ENCODE measurements around the gene CACNA1A. TPM values are rescaled to one million over a fixed set of nuclear protein-coding genes. Genes with fewer than 3 reads are reported as not detected.

Gene CACNA1A
- total RNA-seq, 2 experiments from 2014 or later = 0.19 to 0.78 TPM

DNA sequence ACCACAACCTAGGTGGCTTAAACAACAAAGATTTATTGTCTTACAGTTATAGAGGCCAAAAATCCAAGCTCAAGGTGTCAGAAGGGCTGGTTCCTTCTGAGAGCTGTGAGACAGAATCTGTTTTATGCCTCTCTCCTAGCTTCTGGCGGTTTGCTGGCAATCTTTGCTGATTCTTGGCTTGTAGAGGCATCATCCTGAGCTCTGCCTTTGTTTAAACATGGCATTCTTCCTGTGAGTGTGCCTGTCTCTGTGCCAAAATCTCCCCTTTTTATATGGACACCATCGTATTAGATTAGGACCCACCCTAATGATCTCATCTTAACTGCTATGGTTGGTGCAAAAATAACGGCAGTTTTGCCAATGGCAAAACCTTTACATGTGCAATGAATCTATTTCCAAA lies 169.1 kb downstream of the CACNA1A start:
- Histone ChIP-seq H3K79me2 (ENCODE audit: insufficient read depth, low read depth, low read length) (no peaks in the 10 kb centered on the region), H3K4me1 (ENCODE audit: insufficient read depth, low read length, poor library complexity, severe bottlenecking) (no peaks in the 10 kb centered on the region), H3K4me3 (ENCODE audit: low read depth, low read length, poor library complexity, severe bottlenecking) (no peak overlapping the region), H3K27ac (ENCODE audit: low read depth, low read length, poor library complexity, severe bottlenecking) (no peak overlapping the region), H2AFZ (ENCODE audit: low read length) (no peak overlapping the region), H3K4me2 (ENCODE audit: low read length) (no peak overlapping the region), H3K9me2 (ENCODE audit: insufficient read depth, low read length) (no peaks in the 10 kb centered on the region), H3K36me3 (ENCODE audit: insufficient read depth, low read length) (no peaks in the 10 kb centered on the region), H4K20me1 (ENCODE audit: insufficient read depth, low read length) (no peaks in the 10 kb centered on the region), H3K9me3 (ENCODE audit: low read length) (no peaks in the 10 kb centered on the region)
- ChIA-PET POLR2A (no interaction called here), CTCF (ENCODE audit: unreplicated experiment) (no interaction called here)
- TF ChIP-seq, protein P1, sequence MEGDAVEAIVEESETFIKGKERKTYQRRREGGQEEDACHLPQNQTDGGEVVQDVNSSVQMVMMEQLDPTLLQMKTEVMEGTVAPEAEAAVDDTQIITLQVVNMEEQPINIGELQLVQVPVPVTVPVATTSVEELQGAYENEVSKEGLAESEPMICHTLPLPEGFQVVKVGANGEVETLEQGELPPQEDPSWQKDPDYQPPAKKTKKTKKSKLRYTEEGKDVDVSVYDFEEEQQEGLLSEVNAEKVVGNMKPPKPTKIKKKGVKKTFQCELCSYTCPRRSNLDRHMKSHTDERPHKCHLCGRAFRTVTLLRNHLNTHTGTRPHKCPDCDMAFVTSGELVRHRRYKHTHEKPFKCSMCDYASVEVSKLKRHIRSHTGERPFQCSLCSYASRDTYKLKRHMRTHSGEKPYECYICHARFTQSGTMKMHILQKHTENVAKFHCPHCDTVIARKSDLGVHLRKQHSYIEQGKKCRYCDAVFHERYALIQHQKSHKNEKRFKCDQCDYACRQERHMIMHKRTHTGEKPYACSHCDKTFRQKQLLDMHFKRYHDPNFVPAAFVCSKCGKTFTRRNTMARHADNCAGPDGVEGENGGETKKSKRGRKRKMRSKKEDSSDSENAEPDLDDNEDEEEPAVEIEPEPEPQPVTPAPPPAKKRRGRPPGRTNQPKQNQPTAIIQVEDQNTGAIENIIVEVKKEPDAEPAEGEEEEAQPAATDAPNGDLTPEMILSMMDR (conservative IDR thresholded peaks at IDR 0.05; ENCODE audit: low read length) = no peak
- BruUV-seq (replicated peaks) = no TSS peak
- no peak for DNase-seq (ENCODE audit: low spot score)
- intact Hi-C loops (cut with micrococcal nuclease; ENCODE audit: unreplicated experiment) = no loop called here

DNA sequence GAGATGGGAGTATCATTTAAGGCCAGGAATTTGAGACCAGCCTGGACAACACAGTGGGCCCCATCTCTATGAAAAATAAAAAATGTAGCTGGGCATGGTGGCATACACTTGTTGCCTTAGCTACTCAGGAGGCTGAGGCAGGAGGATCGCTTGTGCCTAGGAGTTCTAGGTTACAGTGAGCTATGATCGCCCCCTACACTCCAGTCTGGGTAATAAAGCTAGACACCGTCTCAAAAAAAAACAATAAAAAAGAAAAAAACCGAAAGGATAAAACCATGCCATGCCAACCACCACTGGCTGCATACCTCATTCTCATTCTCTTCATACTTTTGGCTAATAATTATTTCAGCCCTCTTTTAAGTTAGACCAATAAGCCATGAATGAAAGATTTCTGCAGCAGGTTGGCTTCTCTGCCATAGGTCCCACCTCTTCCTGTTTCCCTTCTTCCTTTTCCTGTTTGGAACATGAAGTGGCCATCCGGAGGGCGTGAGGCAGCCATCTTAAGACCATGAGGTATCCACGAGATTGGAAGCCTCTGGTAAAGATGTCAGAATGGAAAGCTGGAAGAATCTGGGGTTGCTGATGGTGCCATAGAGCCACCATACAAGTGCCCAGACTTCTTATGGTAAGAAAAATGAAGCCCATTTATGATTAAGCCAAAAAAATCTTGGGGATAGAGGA lies 171.3 kb downstream of the CACNA1A start:
- Histone ChIP-seq H3K9me3 (ENCODE audit: low read length) (no peaks in the 10 kb centered on the region), H3K79me2 (ENCODE audit: insufficient read depth, low read depth, low read length) (no peaks in the 10 kb centered on the region), H3K9me2 (ENCODE audit: insufficient read depth, low read length) (no peaks in the 10 kb centered on the region), H3K27ac (ENCODE audit: low read depth, low read length, poor library complexity, severe bottlenecking) (no peak overlapping the region), H3K4me3 (ENCODE audit: low read depth, low read length, poor library complexity, severe bottlenecking) (no peak overlapping the region), H3K36me3 (ENCODE audit: insufficient read depth, low read length) (no peaks in the 10 kb centered on the region), H2AFZ (ENCODE audit: low read length) (peak overlapping the region; percentile 81), H3K4me2 (ENCODE audit: low read length) (no peak overlapping the region), H4K20me1 (ENCODE audit: insufficient read depth, low read length) (no peaks in the 10 kb centered on the region), H3K4me1 (ENCODE audit: insufficient read depth, low read length, poor library complexity, severe bottlenecking) (no peaks in the 10 kb centered on the region)
- TF ChIP-seq, protein P1 (conservative IDR thresholded peaks at IDR 0.05; ENCODE audit: low read length) = peak; percentile 57
- TF ChIP-seq EZH2phosphoT487 (IDR thresholded peaks at IDR 0.05; ENCODE audit: borderline replicate concordance, low read depth, low read length) = no peak
- POLR2A ChIA-PET = interaction anchor here (0.6 kb wide), 1 partner anchor 1670 kb away, joined by 4 read pairs; no protein-coding TSS in a partner anchor
- intact Hi-C loops (cut with micrococcal nuclease; ENCODE audit: unreplicated experiment) = no loop called here
- no TSS peak for BruUV-seq (replicated peaks)
- CTCF ChIA-PET (ENCODE audit: unreplicated experiment) = no interaction called here
- peak; percentile 1 for DNase-seq (ENCODE audit: low spot score)

DNA sequence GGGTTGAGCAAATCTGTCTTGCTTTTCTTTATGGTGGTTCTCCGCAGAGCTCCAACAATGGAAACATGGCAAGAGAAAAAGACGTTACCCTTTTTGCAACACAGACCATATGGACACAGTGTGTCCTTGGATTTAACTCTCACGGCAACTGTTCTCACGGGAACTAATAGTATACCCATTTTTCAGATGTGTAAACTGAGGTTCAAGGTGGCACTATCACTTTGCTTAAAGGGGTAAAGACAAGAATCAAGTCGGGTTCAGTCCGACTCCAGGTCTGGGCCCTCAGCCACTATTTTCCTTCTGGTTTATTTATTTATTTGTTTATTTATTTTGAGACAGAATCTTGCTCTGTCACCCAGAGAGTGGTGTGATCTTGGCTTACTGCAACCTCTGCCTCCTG lies 176.0 kb downstream of the CACNA1A start:
- DNase-seq (ENCODE audit: low spot score) = no peak
- no peaks in the 10 kb centered on the region for H4K20me1 ChIP-seq (ENCODE audit: insufficient read depth, low read length)
- BruUV-seq (replicated peaks) = no TSS peak
- POLR2A ChIA-PET = no interaction called here
- no peaks in the 10 kb centered on the region for H3K9me3 ChIP-seq (ENCODE audit: low read length)
- no peaks in the 10 kb centered on the region for H3K79me2 ChIP-seq (ENCODE audit: insufficient read depth, low read depth, low read length)
- intact Hi-C loops (cut with micrococcal nuclease; ENCODE audit: unreplicated experiment) = no loop called here
- H3K27ac ChIP-seq (ENCODE audit: low read depth, low read length, poor library complexity, severe bottlenecking) = no peak overlapping the region
- H2AFZ ChIP-seq (ENCODE audit: low read length) = no peak overlapping the region
- TF ChIP-seq, protein P1 (conservative IDR thresholded peaks at IDR 0.05; ENCODE audit: low read length) = no peak
- no peak for TF ChIP-seq EZH2phosphoT487 (IDR thresholded peaks at IDR 0.05; ENCODE audit: borderline replicate concordance, low read depth, low read length)
- no peaks in the 10 kb centered on the region for H3K4me1 ChIP-seq (ENCODE audit: insufficient read depth, low read length, poor library complexity, severe bottlenecking)
- H3K4me2 ChIP-seq (ENCODE audit: low read length) = no peak overlapping the region
- no peaks in the 10 kb centered on the region for H3K9me2 ChIP-seq (ENCODE audit: insufficient read depth, low read length)
- CTCF ChIA-PET (ENCODE audit: unreplicated experiment) = no interaction called here
- no peak overlapping the region for H3K4me3 ChIP-seq (ENCODE audit: low read depth, low read length, poor library complexity, severe bottlenecking)
- no peaks in the 10 kb centered on the region for H3K36me3 ChIP-seq (ENCODE audit: insufficient read depth, low read length)
